Suprapubic skin (tissue), 4 donors: ENCODE measurements around the gene DHCR7. TPM values are rescaled to one million over a fixed set of nuclear protein-coding genes. Genes with fewer than 3 reads are reported as not detected.
A peak's percentile ranks its signal among the peaks of the same experiment; 100 is the strongest.

ENCODE experiments used
- DNase-seq, 2 donors: peaks; one replicate each; pipeline ENCODE4 v3.0.0-alpha.2; 2019; ENCODE audit warnings: low spot score in 2 of 2
- H3K27ac ChIP-seq: fragments of 200-600 bp; sonication (generic); one replicate; pipeline ENCODE4 v1.5.1; 2019
- H3K27me3 ChIP-seq: fragments of 200-600 bp; sonication (generic); one replicate; pipeline ENCODE4 v1.5.1; 2019
- H3K36me3 ChIP-seq: fragments of 200-600 bp; sonication (generic); one replicate; pipeline ENCODE4 v1.5.1; 2019
- H3K4me1 ChIP-seq: fragments of 200-600 bp; sonication (generic); one replicate; pipeline ENCODE4 v1.5.1; 2019
- H3K4me3 ChIP-seq: fragments of 200-600 bp; sonication (generic); one replicate; pipeline ENCODE4 v1.5.1; 2019; ENCODE audit warnings: mild to moderate bottlenecking
- H3K9me3 ChIP-seq: fragments of 200-600 bp; sonication (generic); one replicate; pipeline ENCODE4 v1.5.1; 2019
- EP300 ChIP-seq: sonication (generic); formaldehyde crosslinking; IDR thresholded peaks from one replicate; pipeline ENCODE4 v1.6.1; 2017; ENCODE audit warnings: antibody characterized with exemption
- POLR2A ChIP-seq, 2 donors: fragments of 450-650 bp; IDR thresholded peaks; one replicate each; pipeline ENCODE4 v1.6.1; 2017; ENCODE audit warnings: antibody characterized with exemption in 2 of 2, mild to moderate bottlenecking in 2 of 2, moderate library complexity in 2 of 2
- POLR2AphosphoS5 ChIP-seq, 3 donors: sonication (generic); formaldehyde crosslinking; IDR thresholded peaks; one replicate each; pipeline ENCODE4 v1.6.1; 2017; ENCODE audit warnings: antibody characterized with exemption in 3 of 3
- WGBS: methylation state at CpG from one replicate; pipeline ENCODE4 v1.1.5; 2018; 5-methylcytosine and 5-hydroxymethylcytosine counted together
- total RNA-seq, 4 donors: library from RNA; depleted of rRNA; stranded (reverse); fragments of >200 nt; gene quantifications; one replicate each; pipeline ENCODE4 v1.1.0, GENCODE V29; 2016
- TF ChIP-seq, protein P1 (sequence below), 2 donors: fragments of 200-600 bp in 1 of 2; fragments of 450-650 bp in 1 of 2; sonication (generic) in 1 of 2; IDR thresholded peaks; one replicate each; pipeline ENCODE4 v1.5.1; 2016 to 2019; ENCODE audit warnings: antibody characterized with exemption in 2 of 2, mild to moderate bottlenecking in 1 of 2, moderate library complexity in 1 of 2

Gene DHCR7
- total RNA-seq, 4 donors from 2014 or later, result 41.8 to 140 (median 76.7) TPM

DNA sequence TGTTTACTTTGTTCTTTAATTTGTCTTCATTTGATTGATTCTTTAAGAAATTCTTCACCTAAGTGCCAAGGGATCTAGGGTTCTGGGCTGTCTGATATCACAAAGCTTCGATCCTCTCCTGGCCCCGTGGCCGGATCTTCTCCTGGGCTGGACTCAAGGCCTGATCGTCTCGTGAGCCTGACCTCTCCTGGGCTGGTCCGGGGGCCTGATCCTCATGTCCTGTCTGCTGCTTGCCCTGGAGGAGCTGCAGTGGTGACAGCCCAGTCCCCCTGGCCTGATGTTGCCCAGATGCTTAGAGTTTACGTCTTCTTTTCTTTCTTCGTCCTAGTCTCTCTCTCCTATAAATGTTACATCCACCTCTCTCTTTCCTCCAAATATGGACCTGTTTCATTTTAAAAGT, 8.1 kb upstream of the DHCR7 start:
- Histone ChIP-seq H3K9me3 (no peaks in the 10 kb centered on the region), H3K4me1 (peaks cover 27% of the 10 kb centered on the region), H3K36me3 (peaks cover 64% of the 10 kb centered on the region), H3K27ac (no peak overlapping the region), H3K4me3 (no peak overlapping the region), H3K27me3 (no peaks in the 10 kb centered on the region)
- TF ChIP-seq POLR2AphosphoS5 (IDR thresholded peaks at IDR 0.05) (no peak), EP300 (no peak), POLR2A (IDR thresholded peaks at IDR 0.05) (no peak)
- TF ChIP-seq, protein P1, sequence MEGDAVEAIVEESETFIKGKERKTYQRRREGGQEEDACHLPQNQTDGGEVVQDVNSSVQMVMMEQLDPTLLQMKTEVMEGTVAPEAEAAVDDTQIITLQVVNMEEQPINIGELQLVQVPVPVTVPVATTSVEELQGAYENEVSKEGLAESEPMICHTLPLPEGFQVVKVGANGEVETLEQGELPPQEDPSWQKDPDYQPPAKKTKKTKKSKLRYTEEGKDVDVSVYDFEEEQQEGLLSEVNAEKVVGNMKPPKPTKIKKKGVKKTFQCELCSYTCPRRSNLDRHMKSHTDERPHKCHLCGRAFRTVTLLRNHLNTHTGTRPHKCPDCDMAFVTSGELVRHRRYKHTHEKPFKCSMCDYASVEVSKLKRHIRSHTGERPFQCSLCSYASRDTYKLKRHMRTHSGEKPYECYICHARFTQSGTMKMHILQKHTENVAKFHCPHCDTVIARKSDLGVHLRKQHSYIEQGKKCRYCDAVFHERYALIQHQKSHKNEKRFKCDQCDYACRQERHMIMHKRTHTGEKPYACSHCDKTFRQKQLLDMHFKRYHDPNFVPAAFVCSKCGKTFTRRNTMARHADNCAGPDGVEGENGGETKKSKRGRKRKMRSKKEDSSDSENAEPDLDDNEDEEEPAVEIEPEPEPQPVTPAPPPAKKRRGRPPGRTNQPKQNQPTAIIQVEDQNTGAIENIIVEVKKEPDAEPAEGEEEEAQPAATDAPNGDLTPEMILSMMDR (IDR thresholded peaks at IDR 0.05), result no peak
- WGBS, result 91% methylated on average over 7 of the region's 8 CpGs
- peak in 1 of 2 donors; percentile 40 for DNase-seq

DNA sequence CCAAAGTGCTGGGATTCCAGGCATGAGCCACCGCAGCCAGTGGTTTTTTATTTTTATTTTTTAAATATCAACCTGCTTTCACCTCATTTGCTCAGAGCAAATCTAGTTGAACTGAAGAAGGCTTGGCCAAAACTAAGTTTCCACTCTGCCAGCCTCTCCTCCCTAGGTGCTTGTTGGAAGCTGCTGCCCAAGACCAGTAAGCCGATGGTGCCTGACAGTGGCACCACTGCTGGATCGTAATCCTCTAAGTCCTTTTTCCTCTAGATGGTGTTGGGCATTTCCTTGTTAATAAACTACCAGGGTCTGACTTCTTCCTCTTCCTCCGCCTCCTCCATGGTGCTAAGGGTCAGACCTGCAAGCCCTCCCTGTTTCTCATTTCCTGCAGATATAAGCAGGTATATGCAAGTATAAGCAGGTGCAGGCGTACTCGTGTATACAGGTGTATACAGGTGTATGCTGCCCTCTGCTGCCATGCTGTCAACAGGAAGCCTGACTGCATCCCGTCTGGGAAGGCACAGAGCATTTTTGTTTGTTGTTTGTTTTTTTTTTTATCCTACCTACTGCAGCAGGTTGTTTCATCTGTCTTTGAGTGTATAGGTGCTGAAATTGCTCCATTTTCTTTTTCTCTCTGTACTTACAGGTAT, 6.4 kb upstream of the DHCR7 start:
- DNase-seq, result peak in 1 of 2 donors; percentile 45
- Histone ChIP-seq H3K27me3 (no peaks in the 10 kb centered on the region), H3K9me3 (no peaks in the 10 kb centered on the region), H3K4me1 (peaks cover 33% of the 10 kb centered on the region), H3K36me3 (peaks cover 47% of the 10 kb centered on the region), H3K4me3 (peak overlapping the region; percentile 93), H3K27ac (no peak overlapping the region)
- TF ChIP-seq, protein P1 (IDR thresholded peaks at IDR 0.05), result peak; percentile 7 to 34
- TF ChIP-seq EP300 (no peak), POLR2AphosphoS5 (IDR thresholded peaks at IDR 0.05) (no peak), POLR2A (IDR thresholded peaks at IDR 0.05) (no peak)
- WGBS, result 72% methylated on average over 7 of the region's 7 CpGs

DNA sequence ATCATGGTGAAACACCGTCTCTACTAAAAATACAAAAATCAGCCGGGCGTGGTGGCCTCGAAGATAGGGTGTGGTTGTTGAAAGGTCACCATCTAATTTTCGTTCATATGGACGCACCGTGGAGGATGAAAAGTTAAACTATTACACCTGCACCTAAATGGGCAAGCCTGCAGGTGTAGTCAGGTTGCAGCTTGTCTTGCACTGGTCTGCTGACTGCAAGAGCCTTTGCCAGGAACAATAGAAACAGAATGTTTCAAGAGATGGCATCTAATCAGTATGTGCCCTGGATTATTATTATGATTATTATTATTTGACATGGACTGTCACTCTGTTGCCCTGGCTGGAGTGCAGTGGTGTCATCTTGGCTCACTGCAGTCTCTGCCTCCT, 5.7 kb upstream of the DHCR7 start:
- TF ChIP-seq POLR2A (IDR thresholded peaks at IDR 0.05), result no peak
- TF ChIP-seq POLR2AphosphoS5 (IDR thresholded peaks at IDR 0.05), result no peak
- TF ChIP-seq EP300, result no peak
- TF ChIP-seq, protein P1 (IDR thresholded peaks at IDR 0.05), result no peak
- Histone ChIP-seq H3K36me3 (peaks cover 40% of the 10 kb centered on the region), H3K9me3 (no peaks in the 10 kb centered on the region), H3K27me3 (no peaks in the 10 kb centered on the region), H3K4me1 (peaks cover 40% of the 10 kb centered on the region), H3K4me3 (peak overlapping the region; percentile 93), H3K27ac (peak overlapping the region; percentile 82)
- WGBS, result 30% methylated on average over 7 of the region's 7 CpGs
- no peak for DNase-seq

DNA sequence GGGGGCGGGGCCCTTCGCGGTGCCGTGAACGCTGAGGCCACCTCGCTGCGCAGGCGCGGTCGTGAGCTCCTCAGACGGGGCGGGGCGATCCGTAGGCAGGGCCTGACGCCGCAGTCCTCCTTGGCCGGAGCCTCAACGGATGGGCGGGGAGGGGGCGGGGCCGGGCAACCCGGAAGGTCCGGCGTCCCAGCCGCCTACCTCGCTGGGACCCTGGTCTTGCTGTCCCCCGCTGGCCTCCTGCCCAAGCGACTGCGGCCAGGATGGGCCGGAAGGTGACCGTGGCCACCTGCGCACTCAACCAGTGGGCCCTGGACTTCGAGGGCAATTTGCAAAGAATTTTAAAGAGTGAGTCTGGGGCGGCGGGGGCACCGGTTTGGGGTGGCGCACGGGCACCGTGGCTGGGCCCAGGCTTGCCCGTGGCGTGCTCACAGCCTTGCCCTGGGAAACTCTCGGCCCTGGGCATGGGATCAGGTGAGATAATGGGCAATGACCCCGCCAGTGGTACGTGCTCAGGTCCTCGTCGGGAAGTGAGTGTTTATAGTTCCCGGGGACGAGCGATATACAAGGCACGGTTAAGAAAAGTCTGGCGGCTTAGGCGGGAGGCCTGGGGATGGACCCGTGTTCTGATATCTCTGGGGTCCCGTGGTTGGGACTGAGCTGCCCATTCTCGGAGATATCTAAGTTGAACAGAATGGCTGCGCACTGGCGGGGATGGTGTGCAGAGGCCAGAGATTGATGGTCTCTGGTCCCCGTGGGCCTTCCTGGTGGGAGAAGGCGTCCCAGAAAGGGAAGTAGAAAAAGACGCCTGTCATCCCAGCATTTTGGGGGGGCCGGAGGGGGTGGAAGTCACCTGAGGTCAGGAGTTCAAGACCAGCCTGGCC, 5.1 kb upstream of the DHCR7 start, which contains the start of gene NADSYN1:
TSS of gene NADSYN1 (plus strand) at position 167 of the 881 bp plus-strand sequence. CDS start at position 261, 94 bp downstream.
- Histone ChIP-seq H3K4me1 (peaks cover 46% of the 10 kb centered on the region), H3K27me3 (no peaks in the 10 kb centered on the region)

More for the DNA sequence above, 5.1 kb upstream of the DHCR7 start, which contains the start of gene NADSYN1:
- H3K36me3 ChIP-seq, result peaks cover 34% of the 10 kb centered on the region
- peak in 2 of 3 donors; percentile 33 to 61 for TF ChIP-seq POLR2AphosphoS5 (IDR thresholded peaks at IDR 0.05)
- no peak for TF ChIP-seq POLR2A (IDR thresholded peaks at IDR 0.05)
- TF ChIP-seq EP300, result no peak
- TF ChIP-seq, protein P1 (IDR thresholded peaks at IDR 0.05), result no peak
- 2% methylated on average over 27 of the region's 61 CpGs for WGBS
- peak within 1 kb of the TSS; percentile 93 for H3K4me3 ChIP-seq
- peak; percentile 98 for DNase-seq
- H3K9me3 ChIP-seq, result no peaks in the 10 kb centered on the region
- H3K27ac ChIP-seq, result peak within 1 kb of the TSS; percentile 82
